ENCODE data around the gene AK1. TPM values are rescaled to one million over a fixed set of nuclear protein-coding genes. Genes with fewer than 3 reads are reported as not detected.

AK1 gene
- total RNA-seq, 2 donors from 2014 or later = 263 to 398 TPM

DNA sequence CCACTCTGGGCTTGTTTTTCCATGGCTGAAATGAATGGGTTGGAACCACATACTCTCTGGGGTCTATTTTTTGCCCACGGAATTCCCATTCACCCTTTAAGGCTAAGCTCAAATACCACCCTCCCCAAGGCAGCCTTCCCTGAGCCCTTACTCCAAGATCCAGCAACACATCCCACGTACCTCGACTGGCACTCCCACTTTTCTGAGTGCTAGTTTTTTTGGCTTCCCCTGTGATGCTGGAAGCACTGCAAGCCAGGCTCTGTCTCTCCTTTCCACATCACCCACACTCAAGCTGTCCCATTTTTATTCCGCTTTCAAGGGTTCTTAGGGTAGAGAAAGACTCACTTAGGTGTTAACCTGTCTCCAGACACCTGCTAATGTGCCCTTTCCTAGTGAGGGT, 15.9 kb upstream of the AK1 start:
- Histone ChIP-seq H3K4me1 (peaks cover 0 to 23% of the 10 kb centered on the region in 2 donors), H3K4me3 (no peak overlapping the region), H3K27me3 (no peaks in the 10 kb centered on the region), H3K27ac (no peak overlapping the region), H3K36me3 (peaks cover 59% of the 10 kb centered on the region), H3K9me3 (peaks cover 0 to 10% of the 10 kb centered on the region in 2 donors)
- DNase-seq (ENCODE audit: low spot score) = no peak
- TF ChIP-seq, protein P1, sequence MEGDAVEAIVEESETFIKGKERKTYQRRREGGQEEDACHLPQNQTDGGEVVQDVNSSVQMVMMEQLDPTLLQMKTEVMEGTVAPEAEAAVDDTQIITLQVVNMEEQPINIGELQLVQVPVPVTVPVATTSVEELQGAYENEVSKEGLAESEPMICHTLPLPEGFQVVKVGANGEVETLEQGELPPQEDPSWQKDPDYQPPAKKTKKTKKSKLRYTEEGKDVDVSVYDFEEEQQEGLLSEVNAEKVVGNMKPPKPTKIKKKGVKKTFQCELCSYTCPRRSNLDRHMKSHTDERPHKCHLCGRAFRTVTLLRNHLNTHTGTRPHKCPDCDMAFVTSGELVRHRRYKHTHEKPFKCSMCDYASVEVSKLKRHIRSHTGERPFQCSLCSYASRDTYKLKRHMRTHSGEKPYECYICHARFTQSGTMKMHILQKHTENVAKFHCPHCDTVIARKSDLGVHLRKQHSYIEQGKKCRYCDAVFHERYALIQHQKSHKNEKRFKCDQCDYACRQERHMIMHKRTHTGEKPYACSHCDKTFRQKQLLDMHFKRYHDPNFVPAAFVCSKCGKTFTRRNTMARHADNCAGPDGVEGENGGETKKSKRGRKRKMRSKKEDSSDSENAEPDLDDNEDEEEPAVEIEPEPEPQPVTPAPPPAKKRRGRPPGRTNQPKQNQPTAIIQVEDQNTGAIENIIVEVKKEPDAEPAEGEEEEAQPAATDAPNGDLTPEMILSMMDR (IDR thresholded peaks at IDR 0.05) = no peak

DNA sequence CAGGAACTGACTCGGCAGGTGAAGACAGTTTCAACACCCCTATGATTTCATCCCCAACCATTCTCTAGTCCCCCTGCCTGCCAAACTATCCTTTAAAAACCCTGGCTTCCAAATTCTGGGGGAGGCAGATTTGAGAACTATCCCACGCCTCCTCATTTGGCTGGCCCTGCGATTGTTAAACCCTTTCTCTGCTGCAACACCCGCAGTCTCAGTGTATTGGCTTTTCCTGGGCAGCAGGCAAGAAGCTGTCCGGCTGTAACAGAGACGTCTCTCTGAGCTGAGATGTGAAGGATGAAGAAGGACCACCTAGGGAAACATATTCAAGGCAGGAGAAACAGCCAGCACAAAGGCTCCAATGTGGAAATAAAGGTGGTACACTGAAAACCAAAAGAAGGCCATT, 15.4 kb upstream of the AK1 start:
- peaks cover 62% of the 10 kb centered on the region for H3K36me3 ChIP-seq

GRCh38 chr9:127890053-127890452, 12.6 kb upstream of the AK1 start:
- no peak overlapping the region for H3K4me3 ChIP-seq
- no peak overlapping the region for H3K27ac ChIP-seq
- peaks cover 73% of the 10 kb centered on the region for H3K36me3 ChIP-seq
- no peak for DNase-seq (ENCODE audit: low spot score)
- TF ChIP-seq, protein P1 (IDR thresholded peaks at IDR 0.05) = no peak
- peaks cover 0 to 10% of the 10 kb centered on the region in 2 donors for H3K4me1 ChIP-seq
- H3K27me3 ChIP-seq = no peaks in the 10 kb centered on the region
- H3K9me3 ChIP-seq = peaks cover 0 to 10% of the 10 kb centered on the region in 2 donors

More for the DNA sequence above, 15.4 kb upstream of the AK1 start:
- peaks cover 0 to 10% of the 10 kb centered on the region in 2 donors for H3K9me3 ChIP-seq
- no peaks in the 10 kb centered on the region for H3K27me3 ChIP-seq
- no peak overlapping the region for H3K4me3 ChIP-seq
- H3K4me1 ChIP-seq = peaks cover 0 to 17% of the 10 kb centered on the region in 2 donors
- DNase-seq (ENCODE audit: low spot score) = no peak
- no peak overlapping the region for H3K27ac ChIP-seq
- TF ChIP-seq, protein P1 (IDR thresholded peaks at IDR 0.05) = no peak

GRCh38 chr9:127887792-127888191, 10.3 kb upstream of the AK1 start:
- TF ChIP-seq, protein P1 (IDR thresholded peaks at IDR 0.05) = no peak
- H3K4me3 ChIP-seq = no peak overlapping the region
- H3K4me1 ChIP-seq = peaks cover 0 to 21% of the 10 kb centered on the region in 2 donors
- H3K9me3 ChIP-seq = peaks cover 0 to 1% of the 10 kb centered on the region in 2 donors
- DNase-seq (ENCODE audit: low spot score) = no peak
- no peaks in the 10 kb centered on the region for H3K27me3 ChIP-seq
- H3K36me3 ChIP-seq = peaks cover 53% of the 10 kb centered on the region
- no peak overlapping the region for H3K27ac ChIP-seq

- Histone ChIP-seq H3K27me3 (no peaks in the 10 kb centered on the region), H3K4me1 (peaks cover 0 to 21% of the 10 kb centered on the region in 2 donors), H3K27ac (no peak overlapping the region), H3K36me3 (peaks cover 45% of the 10 kb centered on the region), H3K9me3 (no peaks in the 10 kb centered on the region), H3K4me3 (no peak overlapping the region)
- TF ChIP-seq, protein P1 (IDR thresholded peaks at IDR 0.05) = no peak
- DNase-seq (ENCODE audit: low spot score) = no peak
Observed at GRCh38 chr9:127886401-127886972, 9.0 kb upstream of the AK1 start.
